Left hindlimb (tissue), 1 donor: ENCODE results near the gene HAND1.
A peak's percentile ranks its signal among the peaks of the same experiment; 100 is the strongest.

Experiments
- DNase-seq: peaks from one replicate; pipeline ENCODE4 v3.0.0-alpha.2; 2018

HAND1 gene

DNA sequence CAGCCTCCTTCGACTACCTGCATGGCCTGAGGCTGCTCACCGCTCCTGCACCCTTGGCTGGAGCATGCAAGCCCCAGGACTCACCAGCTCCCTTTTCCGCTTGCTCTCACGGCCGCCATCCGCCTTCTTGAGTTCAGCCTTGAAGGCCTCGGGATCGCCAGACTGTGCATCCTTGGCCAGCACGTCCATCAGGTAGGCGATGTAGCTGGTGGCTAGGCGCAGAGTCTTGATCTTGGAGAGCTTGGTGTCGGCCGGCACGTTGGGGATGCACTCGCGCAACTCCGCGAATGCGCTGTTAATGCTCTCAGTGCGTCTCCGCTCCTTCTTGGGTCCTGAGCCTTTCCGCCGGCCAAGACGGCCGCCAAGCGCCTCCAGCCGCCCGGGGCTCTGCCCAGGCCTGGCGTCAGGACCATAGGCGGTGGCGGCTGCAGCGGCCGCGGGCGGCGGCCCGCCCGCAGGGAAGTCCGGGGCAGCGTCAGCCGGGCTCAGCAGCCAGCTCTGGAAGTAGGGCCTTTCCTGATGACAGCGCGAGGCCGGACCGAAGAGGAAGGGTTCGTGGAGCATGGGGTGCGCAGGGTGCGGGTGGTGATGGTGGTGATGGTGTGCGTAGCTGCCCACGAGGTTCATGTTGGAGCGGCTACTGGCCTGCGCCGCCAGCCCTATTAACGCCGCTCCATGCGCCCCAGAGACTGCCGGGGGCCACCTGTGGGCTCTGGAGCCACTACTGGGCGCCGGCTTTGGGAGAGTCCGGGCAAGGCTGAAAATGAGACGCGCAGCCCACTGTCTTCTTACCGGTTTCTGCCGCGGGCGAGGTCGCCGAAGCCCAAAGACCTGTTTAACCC is 424 bp downstream of the HAND1 start:
- no peak for DNase-seq

DNA sequence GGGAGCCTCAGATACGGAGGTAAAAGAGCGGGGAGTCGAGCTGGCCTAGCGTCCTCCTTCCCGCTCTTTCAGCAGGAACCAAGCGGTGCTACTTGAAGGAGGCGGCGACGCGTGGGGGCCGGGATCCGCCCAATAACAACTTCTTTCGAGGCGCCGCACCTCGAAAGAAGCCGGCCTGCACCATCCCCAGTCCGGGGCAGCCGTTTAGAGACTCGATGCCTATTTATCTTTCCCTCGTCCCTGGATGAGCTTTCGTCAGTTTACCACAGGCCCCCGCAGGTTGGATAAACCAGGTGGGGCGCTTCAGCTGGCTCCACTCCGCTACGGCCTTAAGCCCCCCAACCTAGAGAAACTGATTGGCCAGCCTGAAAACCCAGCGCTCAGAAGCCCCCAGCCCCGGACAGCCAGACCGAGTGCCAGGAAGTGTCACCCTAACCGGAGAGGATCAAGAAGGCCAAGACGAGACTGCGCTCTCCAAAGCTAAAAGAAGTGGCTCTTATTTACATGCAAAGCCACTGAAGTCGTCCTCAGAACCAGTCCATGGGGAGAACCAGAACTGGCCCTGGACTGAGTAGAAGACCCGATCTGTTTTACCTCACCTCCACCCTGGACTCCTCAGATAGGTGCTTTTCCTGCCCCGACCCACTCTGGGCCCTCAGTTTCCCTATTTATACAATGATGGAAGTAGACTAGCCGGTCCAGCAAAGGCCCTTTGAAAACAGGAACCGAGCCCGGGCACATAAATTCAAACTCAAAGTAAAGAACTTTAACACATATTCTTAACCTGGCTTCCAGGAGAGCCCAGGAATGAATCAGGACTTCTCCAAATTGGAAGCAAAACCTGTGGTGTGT is 1.4 kb downstream of the HAND1 start:
- DNase-seq: no peak

DNA sequence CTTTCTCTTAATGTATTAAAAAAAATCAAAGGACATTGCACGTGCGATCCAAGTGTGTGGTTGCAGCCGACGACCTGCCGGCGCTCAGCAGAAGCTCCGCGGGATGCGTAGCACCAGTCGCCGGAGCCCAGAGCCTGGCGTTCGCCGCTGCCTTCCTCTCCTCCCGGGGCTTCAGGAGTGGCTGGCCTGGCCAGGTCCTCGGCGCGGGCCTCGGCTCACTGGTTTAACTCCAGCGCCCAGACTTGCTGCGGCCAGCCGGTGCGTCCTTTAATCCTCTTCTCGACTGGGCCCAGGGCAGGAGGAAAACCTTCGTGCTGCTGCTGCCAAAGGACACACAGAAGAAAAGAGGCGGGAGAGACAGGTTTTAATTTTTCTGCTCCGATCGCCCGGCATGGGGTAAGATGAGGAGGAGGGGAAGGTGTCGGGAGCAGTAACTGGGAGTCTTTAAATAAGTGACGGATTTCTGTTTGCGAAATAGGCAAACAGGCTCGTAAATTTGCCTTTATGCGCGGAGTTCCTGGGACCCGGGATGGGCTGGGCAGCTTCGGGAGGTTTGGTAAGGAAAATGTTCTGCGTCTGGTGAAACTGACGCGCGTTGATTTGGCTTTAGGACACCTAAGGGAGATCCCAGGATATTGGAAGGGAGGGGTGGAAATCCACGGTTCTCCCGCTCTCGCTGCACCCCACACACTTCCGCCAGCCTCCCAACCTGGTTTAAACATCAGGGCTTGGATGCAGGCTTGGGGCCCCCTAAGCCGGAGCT is 2.3 kb downstream of the HAND1 start:
- DNase-seq: no peak

DNA sequence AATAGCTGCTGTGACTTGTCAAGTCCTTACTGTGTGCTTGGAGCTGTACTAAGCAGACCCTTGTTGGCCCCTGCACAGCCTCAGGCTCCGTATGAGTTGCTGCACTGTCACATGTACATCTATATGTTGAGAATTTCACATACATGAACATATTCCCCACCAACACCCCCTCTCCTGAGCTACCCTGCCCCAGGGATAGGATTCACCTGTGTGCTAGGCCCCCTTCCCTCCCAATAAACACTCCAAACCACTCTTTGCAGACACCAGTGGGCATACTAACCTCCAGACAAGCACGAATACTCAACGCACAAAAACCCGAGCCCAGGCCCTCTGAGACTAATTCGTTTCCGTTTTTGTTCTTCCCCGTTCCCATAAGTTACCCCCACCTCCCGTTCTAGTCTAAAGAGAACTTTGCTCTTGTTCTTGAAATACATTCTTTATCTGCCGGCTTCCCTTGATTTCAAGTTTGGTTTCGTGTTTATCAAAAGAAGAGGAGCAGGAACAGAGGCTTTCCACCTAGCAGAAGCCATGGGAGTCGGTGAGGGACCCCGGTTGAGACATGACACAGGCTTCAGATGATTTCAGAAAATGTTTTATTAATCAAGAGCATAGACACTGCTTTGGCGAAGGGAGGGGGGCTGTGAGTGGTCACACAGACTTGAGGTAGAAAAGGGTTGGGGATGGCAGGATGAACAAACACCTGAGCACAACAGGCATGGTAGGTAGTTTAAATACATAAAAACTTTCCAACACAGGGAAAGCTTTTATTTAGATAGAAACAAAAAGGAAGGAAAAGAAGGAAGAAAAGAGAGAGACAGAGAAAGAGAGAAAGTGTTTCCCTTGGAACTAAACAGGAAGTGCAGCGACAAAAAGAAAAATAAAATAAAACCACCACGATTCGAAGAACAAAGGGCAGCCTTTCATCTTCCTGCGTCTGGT is 3.4 kb downstream of the HAND1 start:
- DNase-seq: no peak

DNA sequence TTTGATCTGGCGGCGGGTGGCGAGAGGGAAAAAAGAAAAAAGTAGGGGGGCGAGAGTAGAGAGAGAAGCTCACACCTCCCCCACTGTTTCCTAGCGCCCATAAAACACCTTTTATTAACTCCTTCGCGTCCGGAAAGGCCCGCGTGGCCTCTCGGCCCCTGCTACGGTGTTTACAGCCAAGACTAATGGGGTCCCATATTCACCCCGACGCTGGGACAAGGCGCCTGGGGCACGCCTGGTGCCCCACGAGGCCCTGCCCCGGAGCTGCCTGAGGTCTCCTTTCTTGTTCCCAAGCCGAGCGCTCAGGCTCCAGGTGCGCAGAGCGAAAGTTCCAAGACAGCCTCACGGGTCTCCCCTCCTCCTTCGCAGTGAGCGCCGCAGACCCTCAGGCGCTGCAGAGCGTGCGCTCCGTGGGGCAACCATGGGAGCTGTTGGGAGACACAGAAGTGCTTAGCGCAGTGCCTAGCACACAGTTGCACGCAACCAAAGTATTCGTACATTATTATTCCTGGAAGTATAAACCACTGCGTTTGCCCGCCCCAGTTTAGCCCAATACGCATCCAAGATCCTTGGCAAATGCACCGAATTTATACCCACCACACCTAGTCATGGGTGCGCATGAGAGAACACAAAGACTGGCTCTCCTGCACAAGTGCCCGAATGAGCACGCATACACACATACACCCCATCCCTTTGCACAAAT is 4.3 kb downstream of the HAND1 start:
- no peak for DNase-seq

DNA sequence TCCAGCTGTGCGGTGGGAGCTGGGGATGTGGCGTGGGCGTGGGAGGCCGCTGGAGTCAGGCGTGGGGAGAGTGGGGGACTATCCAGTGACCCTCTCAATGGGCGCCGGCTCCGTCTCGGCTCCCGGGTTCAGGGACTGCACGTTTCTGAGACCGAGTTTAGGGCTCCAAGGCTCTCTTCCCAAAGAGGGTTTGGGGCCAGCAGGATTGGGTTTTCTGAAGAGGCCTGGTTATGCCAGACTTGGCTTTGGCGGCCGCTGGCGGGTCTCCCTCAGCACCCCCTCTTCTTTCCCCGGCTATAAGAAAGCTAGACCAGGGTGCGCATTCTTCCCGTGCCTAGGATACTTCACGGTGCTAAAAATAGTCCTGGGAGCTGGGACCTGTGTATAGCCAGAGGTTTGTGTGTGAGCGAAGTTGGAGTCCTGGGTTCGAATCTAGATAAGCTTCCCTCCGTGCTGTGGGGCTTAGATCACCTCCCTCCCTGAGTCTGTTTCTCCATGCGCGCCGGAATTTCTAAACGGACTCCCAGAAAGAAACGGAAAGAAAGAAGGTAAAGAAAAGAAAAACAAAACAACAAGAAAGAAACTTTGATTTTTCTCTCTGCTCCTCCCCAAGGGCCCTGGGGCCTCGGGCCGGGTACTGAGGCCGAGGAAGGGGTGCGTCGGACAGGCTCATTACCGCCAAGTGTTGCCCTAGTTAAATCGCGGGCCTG is 5.0 kb downstream of the HAND1 start:
- DNase-seq: no peak

DNA sequence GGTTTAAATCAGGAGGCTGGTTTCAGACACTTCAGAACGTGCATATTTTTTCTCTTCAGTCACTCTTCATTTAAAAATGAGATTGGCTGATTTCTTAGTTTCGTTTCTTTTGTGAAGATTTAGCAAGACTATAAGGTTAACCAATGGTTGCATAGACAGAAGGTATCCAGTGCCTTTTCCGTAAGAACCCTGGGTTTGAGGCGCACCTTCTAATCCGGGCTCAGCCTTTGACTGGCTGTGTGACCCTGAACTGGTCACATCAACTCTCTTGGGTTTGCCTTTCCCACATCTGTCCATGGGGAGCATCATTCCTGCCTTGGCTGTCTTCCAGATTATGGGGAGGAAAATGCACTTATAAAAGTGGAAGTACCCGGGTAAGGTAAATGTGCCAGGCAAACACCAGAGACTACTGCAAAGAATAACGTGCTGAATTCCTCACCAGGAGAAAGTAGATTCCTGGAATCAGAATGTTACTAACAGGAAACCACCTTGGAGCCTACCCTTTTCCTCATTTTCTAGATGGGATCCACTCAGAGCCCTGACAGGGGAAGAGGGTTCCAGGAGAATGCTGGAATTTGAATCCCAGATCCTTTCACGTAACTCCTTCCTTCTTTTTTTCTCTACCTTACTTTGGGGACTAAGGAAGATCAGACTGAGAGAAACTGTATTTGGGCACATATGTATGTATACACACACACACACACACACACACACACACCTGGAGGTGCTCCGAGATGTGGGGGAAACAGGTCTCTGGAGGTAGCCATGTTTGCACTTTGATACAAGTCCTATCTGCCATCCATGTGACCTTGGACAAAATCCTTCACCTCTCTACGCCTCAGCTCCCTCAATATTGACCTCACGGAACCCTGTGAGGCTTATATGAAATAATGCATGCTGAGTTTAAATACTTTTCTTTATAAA is 6.8 kb downstream of the HAND1 start:
- no peak for DNase-seq

DNA sequence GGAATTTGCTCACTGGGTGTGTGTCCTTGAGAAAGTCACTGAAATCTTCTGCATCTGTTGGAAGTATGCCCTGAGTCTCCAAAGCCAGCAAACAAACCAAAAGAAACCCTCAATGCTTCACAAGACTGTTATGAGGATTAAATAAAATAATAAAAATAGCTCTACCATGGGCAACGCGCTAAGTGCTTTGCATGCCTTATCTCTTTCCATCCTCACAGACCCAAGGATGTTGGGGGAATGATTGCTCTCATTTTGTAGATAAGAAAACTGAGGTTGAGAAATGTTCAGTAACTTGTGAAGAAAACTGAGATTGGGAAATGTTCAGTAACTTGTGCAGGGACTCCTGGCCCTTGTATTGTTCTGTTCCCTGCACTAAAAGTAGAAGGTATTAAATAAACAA is 7.9 kb downstream of the HAND1 start:
- DNase-seq: no peak

DNA sequence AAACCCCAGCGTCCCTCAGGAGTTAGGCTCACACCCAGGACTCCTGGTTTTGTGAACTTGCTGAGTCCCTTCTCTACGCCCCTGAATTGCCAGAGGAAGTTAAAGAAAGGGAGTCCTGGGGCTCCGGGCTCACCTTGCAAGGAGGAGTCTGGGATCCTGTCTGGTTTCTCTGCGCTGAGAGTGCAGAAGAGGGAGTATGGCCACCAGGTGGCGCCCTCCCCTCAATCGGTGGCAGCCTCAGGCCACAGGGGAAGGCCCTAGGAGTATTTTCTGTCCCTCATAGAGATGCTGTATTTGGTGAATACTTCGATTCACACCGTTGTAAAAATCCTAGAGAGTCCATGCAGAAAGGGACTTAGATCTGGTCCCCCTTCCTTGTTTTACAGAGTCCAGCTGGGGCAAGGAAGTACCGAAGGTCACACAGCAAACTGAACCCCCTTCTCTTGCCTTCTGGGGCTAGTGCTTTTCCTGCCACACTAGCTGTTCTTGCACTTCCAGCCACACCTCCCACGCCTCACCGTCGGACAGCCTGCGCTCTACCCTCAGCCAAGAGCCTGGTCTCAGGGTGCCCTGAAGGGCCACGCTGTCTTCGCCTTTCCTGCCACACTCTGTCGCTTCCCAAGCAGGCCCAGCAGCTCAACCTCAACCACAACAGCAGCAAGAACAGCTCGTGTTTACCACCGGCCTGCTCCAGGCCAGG is 10.2 kb downstream of the HAND1 start:
- peak; percentile 78 for DNase-seq

DNA sequence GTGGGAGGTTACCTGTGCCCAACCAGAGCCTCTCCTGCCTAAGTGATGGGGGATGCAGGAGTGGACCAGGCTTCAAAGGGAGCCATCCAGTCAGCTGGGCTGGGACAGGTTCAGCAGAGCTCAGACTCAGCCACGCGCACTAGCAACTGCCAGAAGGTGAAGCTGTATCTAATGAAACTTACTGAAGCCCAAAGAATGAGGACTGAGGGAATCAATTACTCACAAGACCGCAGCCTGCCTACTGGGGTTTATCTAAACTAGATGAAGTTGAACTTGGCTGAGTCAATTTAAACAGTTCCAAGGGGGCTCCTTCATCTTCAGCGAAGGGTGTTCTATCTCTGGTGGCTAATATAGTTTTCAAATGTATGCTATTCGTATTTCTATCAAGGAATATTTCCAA is 11.4 kb downstream of the HAND1 start:
- DNase-seq: no peak

DNA sequence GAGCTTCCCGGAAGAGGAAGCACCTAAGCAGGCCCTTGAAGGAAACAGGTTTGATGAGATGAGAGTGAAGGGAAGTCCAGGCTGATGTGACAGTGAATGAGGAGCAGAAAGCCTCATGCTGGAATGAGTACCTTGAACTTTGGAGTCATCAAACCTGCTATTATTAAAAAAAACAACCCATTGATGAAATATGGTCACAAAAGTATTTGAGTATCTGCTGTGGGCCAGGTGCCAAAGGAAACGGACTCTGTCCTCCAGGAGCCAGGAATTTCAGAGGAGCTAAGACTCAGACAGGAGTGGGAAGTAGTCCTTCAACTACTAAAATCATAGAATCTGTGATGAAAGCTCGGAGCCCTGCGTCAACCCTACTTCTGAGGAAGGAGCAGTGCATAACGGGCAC is 11.9 kb downstream of the HAND1 start:
- no peak for DNase-seq

DNA sequence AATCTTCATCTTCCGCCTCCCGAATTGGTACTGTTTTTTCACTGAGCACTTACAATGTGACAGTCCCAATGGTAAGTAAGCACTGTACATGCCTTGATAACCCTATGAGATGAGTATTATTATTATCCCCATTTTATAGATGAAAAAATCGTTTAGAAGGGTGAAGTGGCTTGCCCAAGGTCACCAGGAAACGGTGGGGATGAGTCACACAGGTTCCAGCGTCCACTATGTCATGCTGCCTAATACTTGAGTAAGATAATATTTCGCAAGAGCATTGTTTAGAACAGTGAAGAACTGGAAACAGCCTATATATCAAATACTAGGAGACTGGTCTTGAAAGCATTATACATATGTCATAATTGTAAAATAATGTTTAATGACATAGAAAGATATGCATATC is 12.9 kb downstream of the HAND1 start:
- no peak for DNase-seq

DNA sequence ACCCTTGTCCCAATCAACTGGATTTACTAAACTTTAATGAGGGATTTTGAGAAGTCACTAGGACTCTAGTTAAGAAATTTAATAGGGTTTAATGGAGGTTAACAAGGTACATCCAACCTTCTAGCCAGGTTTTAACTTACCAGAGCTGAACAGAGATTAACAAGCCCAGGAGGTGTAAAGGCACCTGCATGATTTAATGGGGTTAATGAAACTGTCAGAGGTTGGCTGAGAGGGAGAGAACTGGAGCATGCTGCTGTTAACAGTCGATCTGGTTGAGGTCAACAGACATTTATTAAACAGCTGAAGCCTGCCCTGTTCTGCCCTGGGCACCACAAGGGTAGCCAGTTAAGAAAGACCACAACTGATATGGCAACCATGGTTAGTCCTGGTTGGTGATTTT is 13.6 kb downstream of the HAND1 start:
- DNase-seq: no peak

DNA sequence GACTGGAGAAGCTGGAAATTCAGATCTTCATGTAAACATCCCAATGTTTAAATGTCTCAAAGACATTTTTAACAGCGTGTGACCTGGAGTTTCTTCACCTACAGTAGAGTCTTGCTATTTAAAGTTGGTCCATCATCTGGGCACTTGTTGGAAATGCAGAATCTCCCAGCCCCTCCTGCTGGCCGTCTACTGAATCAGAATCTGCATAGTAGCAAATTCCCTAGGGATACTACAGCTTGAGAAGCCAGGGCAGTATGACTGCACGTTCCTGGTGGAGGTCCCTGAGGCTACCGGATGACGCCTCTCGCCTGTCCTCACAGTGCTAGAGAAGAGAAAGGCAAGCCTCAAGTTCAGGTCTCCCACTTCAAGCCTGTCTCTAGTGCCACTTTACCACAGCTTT is 16.5 kb downstream of the HAND1 start:
- DNase-seq: no peak

DNA sequence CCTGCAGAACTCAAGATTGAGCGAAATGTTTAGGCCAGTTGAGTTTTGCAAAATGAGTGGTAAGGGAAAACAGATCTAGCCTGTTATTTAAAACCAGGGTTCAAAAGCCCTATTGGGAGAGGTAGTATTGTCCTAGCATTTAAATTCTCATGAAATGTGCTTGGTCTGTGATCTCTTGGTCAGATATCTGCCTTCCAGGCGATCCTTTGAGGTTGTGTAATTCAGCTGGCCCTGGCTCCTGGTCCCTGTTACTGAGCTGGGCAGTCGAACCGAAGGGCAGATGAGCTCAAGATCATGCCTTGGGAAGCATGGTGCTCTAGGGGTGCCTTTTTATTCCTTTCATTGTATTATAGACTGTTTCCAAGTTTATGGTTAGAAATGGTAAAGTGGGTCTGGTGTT is 17.9 kb downstream of the HAND1 start:
- DNase-seq: no peak

DNA sequence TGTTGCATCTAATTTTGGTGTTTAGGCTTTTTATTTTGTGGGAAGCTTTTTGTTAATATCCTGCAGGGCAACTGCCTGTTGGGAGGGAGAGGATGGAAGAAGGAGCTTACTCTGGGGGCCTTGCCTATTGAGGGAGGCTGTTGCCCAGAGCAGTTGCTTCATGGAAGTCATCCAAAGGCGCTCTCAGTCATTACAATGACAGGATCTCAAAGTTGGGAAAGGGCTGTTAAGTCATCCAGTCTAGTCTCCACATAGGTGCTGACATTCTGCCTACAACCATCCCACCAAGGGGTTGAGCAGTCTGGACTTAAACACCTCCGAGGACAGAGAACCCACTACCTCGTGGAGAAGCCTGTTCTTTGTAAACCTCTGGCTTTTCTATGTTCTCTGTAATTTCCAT is 19.0 kb downstream of the HAND1 start:
- DNase-seq: no peak

DNA sequence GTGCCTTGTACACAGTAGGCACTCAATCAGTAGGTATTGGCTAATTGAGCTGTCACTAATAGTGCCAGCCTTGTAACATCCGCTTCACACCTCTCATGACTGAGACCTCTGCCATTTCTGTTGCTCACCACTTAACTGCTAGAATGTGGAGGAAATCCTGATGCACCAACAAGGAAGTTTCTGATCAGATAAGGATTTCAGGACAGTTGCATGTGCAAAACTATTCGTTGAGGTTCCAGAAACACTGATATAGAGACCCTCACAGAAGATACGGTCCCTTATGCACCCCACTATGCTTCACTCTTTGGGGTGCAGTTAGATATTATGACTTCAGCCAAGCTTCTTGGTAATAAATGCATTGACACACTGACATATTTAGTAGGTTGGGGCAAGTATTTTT is 21.5 kb downstream of the HAND1 start:
- no peak for DNase-seq

DNA sequence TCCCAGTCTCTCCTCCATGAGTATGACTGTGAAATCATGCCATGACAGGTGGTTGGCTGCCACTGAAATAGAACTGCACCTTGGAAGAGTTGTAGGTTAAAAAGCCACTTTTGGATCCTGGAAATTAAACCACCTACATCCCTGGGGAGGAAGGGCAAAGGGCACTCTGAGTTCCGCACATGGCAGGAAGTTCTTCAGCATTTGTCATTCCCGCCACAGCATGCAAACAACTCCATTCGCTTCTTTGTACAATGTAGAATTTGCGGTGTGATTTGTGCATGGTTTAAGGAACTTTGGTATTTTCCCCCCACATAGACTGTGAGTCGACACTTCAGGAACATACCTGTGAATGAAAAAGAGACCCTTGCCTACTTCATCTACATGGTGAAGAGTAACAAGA is 22.4 kb downstream of the HAND1 start:
- DNase-seq: no peak

DNA sequence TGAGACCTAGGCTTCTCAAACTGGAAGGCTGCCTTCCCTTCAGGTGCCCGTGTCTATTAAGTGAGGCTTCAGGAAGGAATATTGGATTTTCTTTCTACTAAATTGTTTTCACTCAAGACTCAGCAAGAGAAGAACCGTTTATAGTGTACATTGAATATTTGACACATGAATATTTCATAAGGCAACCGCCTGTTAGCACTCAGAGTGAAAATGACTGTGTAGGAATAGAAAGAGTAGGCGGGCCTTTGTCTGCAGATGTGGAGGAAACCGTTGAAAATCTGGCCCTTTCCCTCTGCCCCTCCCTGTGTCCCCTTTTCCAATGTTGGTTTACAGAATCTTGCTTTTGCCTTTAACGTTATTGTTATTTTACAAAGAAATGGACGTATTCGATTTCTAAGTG is 26.1 kb downstream of the HAND1 start:
- no peak for DNase-seq
